NOMO-1 treated with DMSO at 0.1 percent for 48 hours (cell line): ENCODE data around the gene CNIH4.
"Not testable (repeated sequence)": the region's sequence is repeated elsewhere in the genome, so short reads cannot be mapped to it uniquely, and the experiment has no call there.

Experiments used
- DNase-seq: peaks from one replicate; lab custom pipeline; 2025; ENCODE audit not compliant: unreplicated experiment; lab: John Stamatoyannopoulos, UW

CNIH4 gene

GRCh38 chr1:224356685-224357625 lies at the start of gene CNIH4:
Gene CNIH4 (plus strand): TSS chr1:224356879. CDS start chr1:224356925, 46 bp downstream.
- DNase-seq, result peak; percentile 96

GRCh38 chr1:224308064-224308463 lies 48.6 kb upstream of the CNIH4 start:
- DNase-seq, result no peak

- DNase-seq, result not testable (repeated sequence)
Measured at GRCh38 chr1:224311503-224311902, 45.2 kb upstream of the CNIH4 start.

- DNase-seq, result no peak
Measured at GRCh38 chr1:224312025-224312424, 44.7 kb upstream of the CNIH4 start.

GRCh38 chr1:224317383-224318045 lies 39.2 kb upstream of the CNIH4 start:
- no peak for DNase-seq

GRCh38 chr1:224321706-224322105 lies 35.0 kb upstream of the CNIH4 start:
- DNase-seq, result no peak

- no peak for DNase-seq
Measured at GRCh38 chr1:224325959-224326358, 30.7 kb upstream of the CNIH4 start.

GRCh38 chr1:224328644-224329043 lies 28.0 kb upstream of the CNIH4 start:
- no peak for DNase-seq

- DNase-seq, result no peak
Measured at GRCh38 chr1:224329484-224329841, 27.2 kb upstream of the CNIH4 start.

GRCh38 chr1:224329842-224330753 lies 26.6 kb upstream of the CNIH4 start, which contains the start of gene NVL:
Gene NVL (minus strand): TSS chr1:224330172. CDS start chr1:224330127, 45 bp downstream.
- peak; percentile 86 for DNase-seq

- DNase-seq, result peak; percentile 19
Measured at GRCh38 chr1:224331326-224331725, 25.4 kb upstream of the CNIH4 start.

- no peak for DNase-seq
Measured at GRCh38 chr1:224331824-224332223, 24.9 kb upstream of the CNIH4 start.

- peak; percentile 91 for DNase-seq
Measured at GRCh38 chr1:224333309-224333926, 23.3 kb upstream of the CNIH4 start.

GRCh38 chr1:224333939-224334786 lies 22.5 kb upstream of the CNIH4 start:
- DNase-seq, result peak; percentile 96

GRCh38 chr1:224338150-224338838 lies 18.4 kb upstream of the CNIH4 start:
- DNase-seq, result peak; percentile 27

GRCh38 chr1:224339442-224340033 lies 17.1 kb upstream of the CNIH4 start:
- DNase-seq, result no peak

GRCh38 chr1:224340453-224341384 lies 16.0 kb upstream of the CNIH4 start:
- DNase-seq, result peak; percentile 23

- DNase-seq, result peak; percentile 7
Measured at GRCh38 chr1:224343679-224344078, 13.0 kb upstream of the CNIH4 start.
